ENCODE data around the gene NUDCD2.

DNA sequence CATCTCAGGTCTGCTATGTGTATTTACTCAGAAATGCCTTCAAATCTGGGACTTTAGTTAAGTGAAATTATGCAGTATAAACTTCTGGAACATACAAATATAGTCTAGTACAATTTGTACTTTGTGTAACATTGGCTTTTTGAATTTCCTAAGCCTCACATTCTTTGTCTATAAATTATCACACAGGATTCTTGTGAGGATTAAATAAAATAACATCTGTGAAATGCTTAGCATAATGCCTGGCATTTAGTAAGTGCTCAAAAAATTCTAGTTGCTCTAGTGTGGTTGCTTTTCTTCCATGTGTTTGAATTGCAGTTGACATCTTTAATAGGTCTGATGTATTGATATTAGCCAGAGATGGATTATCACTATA lies 3.1 kb upstream of the NUDCD2 start:
- TF ChIP-seq, protein P1, sequence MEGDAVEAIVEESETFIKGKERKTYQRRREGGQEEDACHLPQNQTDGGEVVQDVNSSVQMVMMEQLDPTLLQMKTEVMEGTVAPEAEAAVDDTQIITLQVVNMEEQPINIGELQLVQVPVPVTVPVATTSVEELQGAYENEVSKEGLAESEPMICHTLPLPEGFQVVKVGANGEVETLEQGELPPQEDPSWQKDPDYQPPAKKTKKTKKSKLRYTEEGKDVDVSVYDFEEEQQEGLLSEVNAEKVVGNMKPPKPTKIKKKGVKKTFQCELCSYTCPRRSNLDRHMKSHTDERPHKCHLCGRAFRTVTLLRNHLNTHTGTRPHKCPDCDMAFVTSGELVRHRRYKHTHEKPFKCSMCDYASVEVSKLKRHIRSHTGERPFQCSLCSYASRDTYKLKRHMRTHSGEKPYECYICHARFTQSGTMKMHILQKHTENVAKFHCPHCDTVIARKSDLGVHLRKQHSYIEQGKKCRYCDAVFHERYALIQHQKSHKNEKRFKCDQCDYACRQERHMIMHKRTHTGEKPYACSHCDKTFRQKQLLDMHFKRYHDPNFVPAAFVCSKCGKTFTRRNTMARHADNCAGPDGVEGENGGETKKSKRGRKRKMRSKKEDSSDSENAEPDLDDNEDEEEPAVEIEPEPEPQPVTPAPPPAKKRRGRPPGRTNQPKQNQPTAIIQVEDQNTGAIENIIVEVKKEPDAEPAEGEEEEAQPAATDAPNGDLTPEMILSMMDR (IDR thresholded peaks at IDR 0.05): no peak
- TF ChIP-seq EP300 (IDR thresholded peaks at IDR 0.05): no peak
